ENCODE results near the gene WNT6.
"Not testable (repeated sequence)": the region's sequence is repeated elsewhere in the genome, so short reads cannot be mapped to it uniquely, and the experiment has no call there.

The WNT6 gene

DNA sequence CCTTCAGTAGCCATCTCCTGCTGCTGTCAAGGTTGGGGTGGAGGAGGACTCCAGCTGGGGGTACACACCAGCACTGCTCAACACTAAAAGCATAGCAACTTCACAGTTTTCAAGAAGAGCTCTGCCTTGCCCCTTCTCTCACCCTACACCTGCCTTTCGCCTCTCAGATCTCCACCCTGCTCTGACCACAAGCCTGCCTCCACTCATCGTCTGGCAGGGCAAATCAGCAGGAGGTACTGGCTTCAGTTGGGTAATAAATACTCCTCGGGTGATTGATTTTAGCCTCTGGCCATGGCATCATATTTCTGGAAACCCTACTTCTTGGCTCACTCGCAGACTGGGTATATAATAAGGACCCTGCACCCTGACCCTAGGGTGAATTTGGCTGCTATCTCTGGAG, 24.9 kb upstream of the WNT6 start:
- TF ChIP-seq, protein P1, sequence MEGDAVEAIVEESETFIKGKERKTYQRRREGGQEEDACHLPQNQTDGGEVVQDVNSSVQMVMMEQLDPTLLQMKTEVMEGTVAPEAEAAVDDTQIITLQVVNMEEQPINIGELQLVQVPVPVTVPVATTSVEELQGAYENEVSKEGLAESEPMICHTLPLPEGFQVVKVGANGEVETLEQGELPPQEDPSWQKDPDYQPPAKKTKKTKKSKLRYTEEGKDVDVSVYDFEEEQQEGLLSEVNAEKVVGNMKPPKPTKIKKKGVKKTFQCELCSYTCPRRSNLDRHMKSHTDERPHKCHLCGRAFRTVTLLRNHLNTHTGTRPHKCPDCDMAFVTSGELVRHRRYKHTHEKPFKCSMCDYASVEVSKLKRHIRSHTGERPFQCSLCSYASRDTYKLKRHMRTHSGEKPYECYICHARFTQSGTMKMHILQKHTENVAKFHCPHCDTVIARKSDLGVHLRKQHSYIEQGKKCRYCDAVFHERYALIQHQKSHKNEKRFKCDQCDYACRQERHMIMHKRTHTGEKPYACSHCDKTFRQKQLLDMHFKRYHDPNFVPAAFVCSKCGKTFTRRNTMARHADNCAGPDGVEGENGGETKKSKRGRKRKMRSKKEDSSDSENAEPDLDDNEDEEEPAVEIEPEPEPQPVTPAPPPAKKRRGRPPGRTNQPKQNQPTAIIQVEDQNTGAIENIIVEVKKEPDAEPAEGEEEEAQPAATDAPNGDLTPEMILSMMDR (IDR thresholded peaks at IDR 0.05) = no peak
- H3K4me3 ChIP-seq = no peak overlapping the region
- peak; percentile 54 for DNase-seq (ENCODE audit: low spot score)
- H3K27ac ChIP-seq = no peak overlapping the region

DNA sequence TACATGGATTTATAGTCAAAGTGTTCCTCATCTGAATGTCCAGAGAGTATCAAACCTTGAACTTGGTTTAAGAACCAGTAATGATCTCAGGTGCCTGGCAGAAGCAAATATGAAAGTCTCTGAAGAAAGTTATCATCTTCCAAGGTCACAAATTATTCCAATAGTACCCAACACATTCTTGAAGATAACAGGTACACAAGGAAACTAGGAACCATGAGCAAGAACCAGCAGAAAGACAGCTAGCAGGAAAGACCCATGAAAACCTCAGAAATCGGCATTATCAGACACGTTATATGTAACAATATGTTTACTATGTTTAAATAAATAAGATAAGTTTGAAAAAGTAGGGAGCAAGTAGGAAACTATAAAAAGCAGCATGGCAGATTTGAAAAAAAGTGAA, 22.1 kb upstream of the WNT6 start:
- Histone ChIP-seq H3K4me3 (no peak overlapping the region), H3K27ac (no peak overlapping the region)
- TF ChIP-seq, protein P1 (IDR thresholded peaks at IDR 0.05) = no peak
- no peak for DNase-seq (ENCODE audit: low spot score)

DNA sequence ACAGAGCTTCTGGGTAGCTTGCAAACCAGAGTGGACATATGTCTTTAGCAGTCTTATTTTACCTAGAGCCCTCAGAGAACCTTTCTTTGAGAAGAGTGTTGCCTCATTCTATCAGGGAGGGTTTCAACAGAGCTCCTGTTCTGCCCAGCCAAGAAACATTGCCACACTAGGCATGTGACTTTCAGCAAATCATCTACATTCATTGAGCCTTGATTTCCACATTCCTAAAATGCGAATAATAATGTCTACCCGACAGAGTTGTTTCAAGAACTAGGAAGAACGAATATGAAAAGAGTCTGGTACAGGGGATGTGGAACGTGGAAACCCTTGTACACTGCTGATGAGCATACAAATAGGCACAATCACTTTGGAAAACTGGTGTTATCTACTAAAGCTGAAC, 20.2 kb upstream of the WNT6 start:
- DNase-seq (ENCODE audit: low spot score) = peak; percentile 36
- Histone ChIP-seq H3K4me3 (no peak overlapping the region), H3K27ac (no peak overlapping the region)
- TF ChIP-seq, protein P1 (IDR thresholded peaks at IDR 0.05) = no peak

DNA sequence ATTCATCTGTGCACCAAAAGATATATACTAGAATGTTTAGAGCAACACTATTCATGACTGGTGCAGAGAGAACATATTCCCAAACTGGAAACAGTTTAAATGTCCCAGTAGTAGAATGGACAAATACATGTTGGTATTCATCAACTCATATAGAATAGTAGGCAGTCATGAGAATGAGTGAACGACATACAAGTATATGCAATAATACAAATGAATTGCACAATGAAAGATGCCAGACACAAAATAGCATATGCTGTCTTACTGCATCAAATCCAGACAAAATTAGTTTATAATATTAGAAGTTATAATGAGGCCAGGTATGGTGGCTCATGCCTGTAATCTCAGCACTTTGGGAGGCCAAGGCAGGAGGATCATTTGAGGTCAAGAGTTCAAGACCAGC, 19.7 kb upstream of the WNT6 start:
- no peak overlapping the region for H3K27ac ChIP-seq
- H3K4me3 ChIP-seq = no peak overlapping the region
- DNase-seq (ENCODE audit: low spot score) = no peak
- TF ChIP-seq, protein P1 (IDR thresholded peaks at IDR 0.05) = no peak

DNA sequence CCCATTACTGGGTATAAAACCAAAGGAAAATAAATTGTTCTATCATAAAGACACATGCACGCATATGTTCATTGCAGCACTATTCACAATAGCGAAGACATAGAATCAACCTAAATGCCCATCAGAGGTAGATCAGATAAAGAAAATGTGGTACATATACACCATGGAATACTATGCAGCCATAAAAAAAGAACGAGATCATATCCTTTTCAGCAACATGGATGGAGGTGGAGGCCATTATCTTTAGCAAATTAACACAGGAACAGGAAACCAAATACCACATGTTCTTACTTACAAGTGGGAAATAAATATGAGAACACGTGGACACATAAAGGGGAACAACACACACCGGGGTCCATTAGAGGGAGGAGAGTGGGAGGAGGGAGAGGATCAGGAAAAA, 15.3 kb upstream of the WNT6 start:
- not testable (repeated sequence) for H3K4me3 ChIP-seq; DNase-seq (ENCODE audit: low spot score); H3K27ac ChIP-seq

DNA sequence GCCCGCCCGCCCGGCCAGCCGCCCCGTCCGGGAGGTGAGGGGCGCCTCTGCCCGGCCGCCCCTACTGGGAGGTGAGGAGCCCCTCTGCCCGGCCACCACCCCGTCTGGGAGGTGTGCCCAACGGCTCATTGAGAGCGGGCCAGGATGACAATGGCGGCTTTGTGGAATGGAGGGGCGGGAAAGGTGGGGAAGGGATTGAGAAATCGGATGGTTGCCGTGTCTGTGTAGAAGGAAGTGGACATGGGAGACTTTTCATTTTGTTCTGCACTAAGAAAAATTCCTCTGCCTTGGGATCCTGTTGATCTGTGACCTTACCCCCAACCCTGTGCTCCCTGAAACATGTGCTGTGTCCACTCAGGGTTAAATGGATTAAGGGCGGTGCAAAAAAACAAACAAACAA, 12.6 kb upstream of the WNT6 start:
- not testable (repeated sequence) for H3K27ac ChIP-seq; H3K4me3 ChIP-seq; DNase-seq (ENCODE audit: low spot score)

DNA sequence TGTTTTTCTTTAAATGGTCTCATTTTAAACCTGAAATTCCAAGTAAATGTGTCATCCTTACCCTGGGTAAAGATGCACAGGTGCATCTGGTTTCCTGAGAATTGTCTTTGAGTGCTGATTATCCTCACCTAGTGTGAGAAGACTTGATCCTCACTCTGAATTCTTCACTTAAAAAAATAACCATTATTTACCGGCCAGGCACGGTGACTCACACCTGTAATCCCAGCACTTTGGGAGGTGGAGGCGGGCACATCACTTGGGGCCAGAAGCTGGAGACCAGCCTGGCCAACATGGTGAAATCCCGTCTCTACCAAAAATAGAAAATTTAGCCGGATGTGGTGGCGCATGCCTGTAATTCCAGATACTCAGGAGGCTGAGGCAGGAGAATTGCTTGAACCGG, 9.9 kb upstream of the WNT6 start:
- H3K4me3 ChIP-seq = no peak overlapping the region
- DNase-seq (ENCODE audit: low spot score) = peak; percentile 16
- TF ChIP-seq, protein P1 (IDR thresholded peaks at IDR 0.05) = no peak
- no peak overlapping the region for H3K27ac ChIP-seq

DNA sequence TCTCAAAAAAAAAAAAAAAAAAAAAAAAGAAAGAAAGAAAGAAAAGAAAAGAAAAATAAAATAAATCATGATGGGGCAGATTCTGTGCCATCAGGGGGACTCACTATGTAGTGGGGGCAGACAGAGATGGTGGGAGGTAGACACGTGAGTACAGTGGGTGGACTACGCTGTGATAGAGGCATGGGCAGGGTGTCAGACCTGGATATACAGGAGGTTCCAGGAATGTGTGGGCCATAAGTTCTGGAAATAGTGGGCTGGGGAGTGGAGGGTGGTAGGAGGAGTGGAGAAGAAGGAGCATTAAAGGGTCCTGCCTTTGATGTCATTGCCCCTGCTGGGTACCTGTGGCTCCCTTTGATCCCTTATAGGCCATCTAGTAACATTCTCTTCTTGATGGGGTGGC, 8.8 kb upstream of the WNT6 start:
- TF ChIP-seq, protein P1 (IDR thresholded peaks at IDR 0.05) = no peak
- H3K4me3 ChIP-seq = no peak overlapping the region
- H3K27ac ChIP-seq = no peak overlapping the region
- peak; percentile 22 for DNase-seq (ENCODE audit: low spot score)

Data from coronary artery (tissue), 2 donors.